Endothelial cell of umbilical vein (primary cell): ENCODE data around the gene SLC27A4. TPM values are rescaled to one million over a fixed set of nuclear protein-coding genes. Genes with fewer than 3 reads are reported as not detected.

Experiments
- BruUV-seq: library from RNA; stranded (reverse); fragments of 400-500 nt; replicated peaks from 2 replicates; lab custom pipeline; 2021; lab: Mats Ljungman, UMichigan
- CTCF ChIA-PET: fragments of 300-600, 350-600 bp; sonication (Branson Sonifier 250); formaldehyde crosslinking; loops from one replicate; lab custom pipeline; 2021; ENCODE audit warnings: antibody characterized with exemption, inconsistent platforms; lab: Charles Lee
- POLR2A ChIA-PET: fragments of 300-600, 350-600 bp; sonication (Branson Sonifier 250); formaldehyde crosslinking; loops from one replicate; lab custom pipeline; 2021; ENCODE audit warnings: antibody characterized with exemption, inconsistent platforms; lab: Charles Lee
- DNase-seq: peaks from one replicate; pipeline ENCODE4 v3.0.0-alpha.2; 2011; ENCODE audit warnings: low read depth, low spot score
- FAIRE-seq: peaks from 2 replicates; lab custom pipeline; 2011; peaks lifted over from hg19 to GRCh38; lab: Jason Lieb, UNC
- H2AFZ ChIP-seq: 2 replicates; pipeline ENCODE4 v1.6.0; 2012; ENCODE audit warnings: low read depth, low read length, control low read depth, inconsistent platforms
- H3K27ac ChIP-seq: 2 replicates; pipeline ENCODE4 v1.5.1; 2011; ENCODE audit warnings: low read depth, mild to moderate bottlenecking, control low read depth, low read length, moderate library complexity; ENCODE audit not compliant: insufficient read depth
- H3K27me3 ChIP-seq, 2 experiments: 2 replicates each; pipeline versions ENCODE4 v1.6.0 to v1.6.1; 2011; ENCODE audit warnings: low read length in 2 of 2, mixed read lengths in 1 of 2; ENCODE audit not compliant: control insufficient read depth in 2 of 2, insufficient read depth in 2 of 2
- H3K36me3 ChIP-seq, 2 experiments: 2 replicates in 1 of 2; 3 replicates in 1 of 2; pipeline ENCODE4 v1.5.1; 2011; ENCODE audit warnings: low read length in 2 of 2, mild to moderate bottlenecking in 1 of 2, moderate library complexity in 1 of 2; ENCODE audit not compliant: control insufficient read depth in 2 of 2, insufficient read depth in 2 of 2; ENCODE audit errors: extremely low read depth in 1 of 2
- H3K4me1 ChIP-seq: 3 replicates; pipeline ENCODE4 v1.5.1; 2011; ENCODE audit warnings: mild to moderate bottlenecking, low read length; ENCODE audit not compliant: control insufficient read depth, insufficient read depth; ENCODE audit errors: extremely low read depth
- H3K4me2 ChIP-seq: 2 replicates; pipeline ENCODE4 v1.6.1; 2011; ENCODE audit warnings: low read length, control low read depth, mixed read lengths; ENCODE audit not compliant: insufficient read depth
- H3K4me3 ChIP-seq, 3 experiments: fragments of 200-600 bp in 1 of 3; sonication (generic), shearing (Covaris generic) in 1 of 3; replicated peaks in 1 of 3; 2 replicates each; pipeline ENCODE4 v1.5.1; 2011 to 2016; ENCODE audit warnings: control low read depth in 3 of 3, low read length in 3 of 3, mild to moderate bottlenecking in 2 of 3, inconsistent platforms in 1 of 3, low read depth in 1 of 3, moderate library complexity in 1 of 3; ENCODE audit not compliant: insufficient read depth in 1 of 3
- H3K79me2 ChIP-seq: 2 replicates; pipeline ENCODE4 v1.6.0; 2012; ENCODE audit warnings: low read length, inconsistent platforms; ENCODE audit not compliant: control insufficient read depth, insufficient read depth
- H3K9ac ChIP-seq: replicated peaks from 2 replicates; pipeline ENCODE3; 2011; ENCODE audit warnings: low read length, control low read depth; ENCODE audit not compliant: insufficient read depth; ENCODE audit errors: extremely low read depth
- H3K9me1 ChIP-seq: replicated peaks from 3 replicates; pipeline ENCODE4 v1.6.0; 2011; ENCODE audit warnings: mild to moderate bottlenecking, low read length; ENCODE audit not compliant: control insufficient read depth, insufficient read depth; ENCODE audit errors: extremely low read depth
- H3K9me3 ChIP-seq: replicated peaks from 2 replicates; pipeline ENCODE4 v1.5.1; 2012; ENCODE audit warnings: low read length, inconsistent platforms; ENCODE audit not compliant: control insufficient read depth, insufficient read depth
- H4K20me1 ChIP-seq: replicated peaks from 2 replicates; pipeline ENCODE3; 2011; ENCODE audit warnings: mild to moderate bottlenecking, low read length; ENCODE audit not compliant: control insufficient read depth, insufficient read depth; ENCODE audit errors: extremely low read depth
- EZH2 ChIP-seq: IDR thresholded peaks from 2 replicates; pipeline ENCODE4 v1.6.1; 2012; ENCODE audit warnings: borderline replicate concordance, low read depth, mild to moderate bottlenecking, moderate library complexity, low read length, inconsistent platforms; ENCODE audit not compliant: severe bottlenecking
- FOS ChIP-seq: IDR thresholded peaks from 2 replicates; pipeline ENCODE4 v1.6.1; 2011; ENCODE audit warnings: mild to moderate bottlenecking, low read length, moderate library complexity, borderline replicate concordance; ENCODE audit not compliant: insufficient read depth
- GATA2 ChIP-seq: IDR thresholded peaks from 2 replicates; pipeline ENCODE4 v1.7.0; 2011; ENCODE audit warnings: low read depth, mild to moderate bottlenecking, moderate library complexity, mixed read lengths, low read length; ENCODE audit not compliant: insufficient read length, insufficient read depth
- JUN ChIP-seq: IDR thresholded peaks from 2 replicates; pipeline ENCODE4 v1.6.1; 2011; ENCODE audit warnings: borderline replicate concordance, low read depth; ENCODE audit not compliant: insufficient read length, insufficient read depth
- MAX ChIP-seq: IDR thresholded peaks from 2 replicates; pipeline ENCODE4 v1.6.1; 2011; ENCODE audit not compliant: insufficient read depth, insufficient read length
- MYC ChIP-seq: IDR thresholded peaks from one replicate; pipeline ENCODE4 v1.6.1; 2011; ENCODE audit warnings: mild to moderate bottlenecking, low read depth, low read length
- POLR2A ChIP-seq: IDR thresholded peaks from 2 replicates; pipeline ENCODE4 v1.6.1; 2012; ENCODE audit warnings: low read depth, mild to moderate bottlenecking, control low read depth, low read length
- POLR2AphosphoS5 ChIP-seq: IDR thresholded peaks from 2 replicates; pipeline ENCODE4 v1.6.1; 2012; ENCODE audit warnings: low read depth, mild to moderate bottlenecking, control low read depth, low read length, moderate library complexity; ENCODE audit not compliant: insufficient read depth
- dilution Hi-C: fragments of 300-500 bp; cut with MboI; formaldehyde crosslinking; loops from one replicate; pipeline ENCODE4 v1.15.0; 2019; ENCODE audit warnings: low sequenced_read_pairs; ENCODE audit not compliant: extremely low pct_ligation_motif_present
- intact Hi-C: fragments of 100-400 bp; cut with micrococcal nuclease; formaldehyde crosslinking; loops from one replicate; pipeline ENCODE4 v1.10.0; 2022
- polyA plus RNA-seq, 4 experiments: library from polyadenylated mRNA; depleted of rRNA in 3 of 4; stranded (reverse) in 3 of 4; unstranded in 1 of 4; fragments of >200 nt; gene quantifications; 2 replicates each; pipeline versions ENCODE4 v1.2.1 to v1.2.3, GENCODE V29; 2011 to 2012; ENCODE audit warnings: missing spikeins in 1 of 4
- total RNA-seq: library from RNA; stranded (reverse); gene quantifications from 2 replicates; pipeline ENCODE4 v1.2.3, GENCODE V29; 2021
- TF ChIP-seq, protein P1 (sequence below), 2 donors: IDR thresholded peaks; 1 replicate in 1 of 2; 2 replicates in 1 of 2; pipeline ENCODE4 v1.5.1; 2011; ENCODE audit warnings: low read length in 2 of 2, mild to moderate bottlenecking in 2 of 2, moderate library complexity in 2 of 2, control low read depth in 1 of 2, inconsistent platforms in 1 of 2, low read depth in 1 of 2; ENCODE audit not compliant: insufficient read depth in 1 of 2; ENCODE audit errors: extremely low read depth in 1 of 2

SLC27A4 gene
- total and polyA plus RNA-seq, 2 donors (not counting 3 experiments of a cell fraction or from before 2014, with no cell fraction given): 29.9 to 35.0 TPM

DNA sequence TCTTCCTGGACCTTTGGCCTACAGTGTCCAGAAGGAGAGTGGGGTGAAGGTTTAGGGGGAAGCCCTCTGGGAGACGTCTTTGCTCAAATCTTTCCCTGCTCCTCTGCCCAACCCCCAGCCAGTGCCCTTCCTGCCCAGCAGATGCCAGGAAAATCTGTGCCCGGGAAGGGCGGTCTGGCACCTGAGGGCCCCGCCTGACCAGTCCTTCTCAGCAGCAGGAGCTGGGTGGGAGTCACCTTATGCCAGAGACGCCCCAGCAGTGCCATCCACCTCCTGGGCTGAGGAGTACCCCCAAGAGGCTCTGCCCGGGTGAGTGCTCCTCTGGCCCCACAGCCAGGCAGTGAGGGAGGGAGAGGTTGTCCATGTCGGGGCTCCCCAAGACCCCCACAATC, 65.4 kb downstream of the SLC27A4 start:
- H4K20me1 ChIP-seq: no peaks in the 10 kb centered on the region
- H3K9me1 ChIP-seq: no peaks in the 10 kb centered on the region
- intact Hi-C loops (no loop called here), dilution Hi-C loops (no loop called here)
- FAIRE-seq (no peak), DNase-seq (no peak)
- ChIA-PET CTCF (no interaction called here), POLR2A (no interaction called here)
- H3K27me3 ChIP-seq: no peaks in the 10 kb centered on the region
- no peak overlapping the region for H3K4me3 ChIP-seq
- H3K27ac ChIP-seq: no peak overlapping the region
- no peaks in the 10 kb centered on the region for H3K4me1 ChIP-seq
- H3K79me2 ChIP-seq: no peaks in the 10 kb centered on the region
- no peak overlapping the region for H3K4me2 ChIP-seq
- BruUV-seq: no TSS peak
- H3K9me3 ChIP-seq: no peaks in the 10 kb centered on the region
- no peaks in the 10 kb centered on the region for H3K36me3 ChIP-seq
- TF ChIP-seq, protein P1, sequence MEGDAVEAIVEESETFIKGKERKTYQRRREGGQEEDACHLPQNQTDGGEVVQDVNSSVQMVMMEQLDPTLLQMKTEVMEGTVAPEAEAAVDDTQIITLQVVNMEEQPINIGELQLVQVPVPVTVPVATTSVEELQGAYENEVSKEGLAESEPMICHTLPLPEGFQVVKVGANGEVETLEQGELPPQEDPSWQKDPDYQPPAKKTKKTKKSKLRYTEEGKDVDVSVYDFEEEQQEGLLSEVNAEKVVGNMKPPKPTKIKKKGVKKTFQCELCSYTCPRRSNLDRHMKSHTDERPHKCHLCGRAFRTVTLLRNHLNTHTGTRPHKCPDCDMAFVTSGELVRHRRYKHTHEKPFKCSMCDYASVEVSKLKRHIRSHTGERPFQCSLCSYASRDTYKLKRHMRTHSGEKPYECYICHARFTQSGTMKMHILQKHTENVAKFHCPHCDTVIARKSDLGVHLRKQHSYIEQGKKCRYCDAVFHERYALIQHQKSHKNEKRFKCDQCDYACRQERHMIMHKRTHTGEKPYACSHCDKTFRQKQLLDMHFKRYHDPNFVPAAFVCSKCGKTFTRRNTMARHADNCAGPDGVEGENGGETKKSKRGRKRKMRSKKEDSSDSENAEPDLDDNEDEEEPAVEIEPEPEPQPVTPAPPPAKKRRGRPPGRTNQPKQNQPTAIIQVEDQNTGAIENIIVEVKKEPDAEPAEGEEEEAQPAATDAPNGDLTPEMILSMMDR (IDR thresholded peaks at IDR 0.05; ENCODE audit: extremely low read depth in 1 of 2, insufficient read depth in 1 of 2, low read depth in 1 of 2, low read length in 2 of 2): no peak
- TF ChIP-seq JUN (no peak), POLR2A (no peak), FOS (no peak), MAX (no peak), MYC (no peak), EZH2 (no peak), POLR2AphosphoS5 (no peak), GATA2 (no peak)
- no peak overlapping the region for H3K9ac ChIP-seq
- peak overlapping the region; percentile 29 for H2AFZ ChIP-seq
